OCI-LY1 (cell line): ENCODE measurements around the gene STARD13.
A peak's percentile ranks its signal among the peaks of the same experiment; 100 is the strongest.

Source experiments
- H2AFZ ChIP-seq: fragments of 200-600 bp; sonication (generic), shearing (Covaris generic); 2 replicates; pipeline ENCODE4 v1.6.0; 2014; ENCODE audit warnings: antibody characterized with exemption, mild to moderate bottlenecking, low read length
- H3F3A ChIP-seq: fragments of 200-600 bp; sonication (generic), shearing (Covaris generic); 2 replicates; pipeline ENCODE4 v1.6.0; 2014; ENCODE audit warnings: mild to moderate bottlenecking, antibody characterized with exemption, low read length, moderate library complexity; ENCODE audit not compliant: insufficient read depth
- H3K27ac ChIP-seq: fragments of 200-600 bp; sonication (generic); 2 replicates; pipeline ENCODE4 v1.5.1; 2014; ENCODE audit warnings: low read length, mixed run types, mild to moderate bottlenecking, low read depth; ENCODE audit not compliant: poor library complexity, severe bottlenecking
- H3K27me3 ChIP-seq: fragments of 200-600 bp; sonication (generic); 2 replicates; pipeline ENCODE4 v1.6.0; 2014; ENCODE audit warnings: antibody characterized with exemption, mild to moderate bottlenecking, low read length, moderate library complexity; ENCODE audit not compliant: insufficient read depth
- H3K36me3 ChIP-seq: fragments of 200-600 bp; sonication (generic); 2 replicates; pipeline ENCODE4 v1.6.1; 2014; ENCODE audit warnings: mild to moderate bottlenecking, antibody characterized with exemption, low read length, moderate library complexity, mixed read lengths; ENCODE audit not compliant: insufficient read depth
- H3K4me1 ChIP-seq: fragments of 200-600 bp; sonication (generic); 2 replicates; pipeline ENCODE4 v1.5.1; 2014; ENCODE audit warnings: mild to moderate bottlenecking, low read length, moderate library complexity; ENCODE audit not compliant: insufficient read depth, severe bottlenecking
- H3K4me2 ChIP-seq: fragments of 200-600 bp; sonication (generic), shearing (Covaris generic); 2 replicates; pipeline ENCODE4 v1.6.1; 2014; ENCODE audit warnings: low read length
- H3K4me3 ChIP-seq: fragments of 200-600 bp; sonication (generic); 2 replicates; pipeline ENCODE4 v1.5.1; 2014; ENCODE audit warnings: low read length, low read depth, mild to moderate bottlenecking, mixed read lengths; ENCODE audit not compliant: poor library complexity, severe bottlenecking
- H3K79me2 ChIP-seq: fragments of 200-600 bp; shearing (Covaris generic); 2 replicates; pipeline ENCODE4 v1.6.1; 2016; ENCODE audit warnings: mixed run types, low read length, mixed read lengths; ENCODE audit not compliant: insufficient read depth
- H3K9ac ChIP-seq: fragments of 200-600 bp; sonication (generic), shearing (Covaris generic); 2 replicates; pipeline ENCODE4 v1.6.1; 2014; ENCODE audit warnings: mild to moderate bottlenecking, low read length, mixed read lengths
- H3K9me2 ChIP-seq: fragments of 200-600 bp; sonication (generic), shearing (Covaris generic); 2 replicates; pipeline ENCODE4 v1.6.1; 2014; ENCODE audit warnings: low read depth, mild to moderate bottlenecking, low read length, mixed read lengths
- H3K9me3 ChIP-seq: fragments of 200-600 bp; shearing (Covaris generic); 2 replicates; pipeline ENCODE4 v1.6.1; 2014; ENCODE audit warnings: low read length, mixed read lengths
- H4K20me1 ChIP-seq: fragments of 200-600 bp; sonication (generic), shearing (Covaris generic); 2 replicates; pipeline ENCODE4 v1.6.0; 2016; ENCODE audit warnings: mild to moderate bottlenecking, low read length; ENCODE audit not compliant: insufficient read depth
- EZH2 ChIP-seq: fragments of 200-600 bp; sonication (generic), shearing (Covaris generic); IDR thresholded peaks from 2 replicates; pipeline ENCODE4 v1.8.0; 2017; ENCODE audit warnings: borderline replicate concordance, mixed run types, mild to moderate bottlenecking, antibody characterized with exemption, low read length, moderate library complexity, mixed read lengths
- TF ChIP-seq, protein P1 (sequence below): fragments of 200-600 bp; sonication (generic), shearing (Covaris generic); IDR thresholded peaks from 2 replicates; pipeline ENCODE4 v1.5.1; 2017; ENCODE audit warnings: mild to moderate bottlenecking, antibody characterized with exemption, low read length, moderate library complexity, mixed read lengths

Gene STARD13

DNA sequence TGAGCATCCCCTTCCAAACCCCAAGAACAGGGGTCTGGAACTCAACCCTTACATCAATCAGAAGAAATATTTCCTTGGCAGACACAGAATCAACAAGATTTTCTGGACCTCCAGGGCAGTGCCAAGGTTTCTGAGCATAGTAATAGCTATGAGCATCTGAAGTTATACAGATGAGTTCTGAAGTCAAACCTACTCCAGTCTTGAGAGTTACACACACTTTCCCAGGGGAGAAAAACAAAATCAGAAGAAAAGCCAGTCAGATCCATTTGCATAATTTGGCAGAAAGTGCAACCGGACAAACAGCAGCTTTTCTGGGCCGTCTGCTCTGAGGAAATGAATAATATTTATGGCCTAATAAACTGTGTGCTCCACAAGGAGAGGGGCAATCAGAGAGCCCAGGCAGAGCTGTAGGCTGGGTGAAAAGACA lies 176.3 kb downstream of the STARD13 start:
- H3K4me3 ChIP-seq = peak overlapping the region; percentile 17
- no peaks in the 10 kb centered on the region for H3K27me3 ChIP-seq
- H3K9me3 ChIP-seq = no peaks in the 10 kb centered on the region
- no peaks in the 10 kb centered on the region for H3K9me2 ChIP-seq
- H3K79me2 ChIP-seq = no peaks in the 10 kb centered on the region
- no peak for TF ChIP-seq EZH2
- TF ChIP-seq, protein P1, sequence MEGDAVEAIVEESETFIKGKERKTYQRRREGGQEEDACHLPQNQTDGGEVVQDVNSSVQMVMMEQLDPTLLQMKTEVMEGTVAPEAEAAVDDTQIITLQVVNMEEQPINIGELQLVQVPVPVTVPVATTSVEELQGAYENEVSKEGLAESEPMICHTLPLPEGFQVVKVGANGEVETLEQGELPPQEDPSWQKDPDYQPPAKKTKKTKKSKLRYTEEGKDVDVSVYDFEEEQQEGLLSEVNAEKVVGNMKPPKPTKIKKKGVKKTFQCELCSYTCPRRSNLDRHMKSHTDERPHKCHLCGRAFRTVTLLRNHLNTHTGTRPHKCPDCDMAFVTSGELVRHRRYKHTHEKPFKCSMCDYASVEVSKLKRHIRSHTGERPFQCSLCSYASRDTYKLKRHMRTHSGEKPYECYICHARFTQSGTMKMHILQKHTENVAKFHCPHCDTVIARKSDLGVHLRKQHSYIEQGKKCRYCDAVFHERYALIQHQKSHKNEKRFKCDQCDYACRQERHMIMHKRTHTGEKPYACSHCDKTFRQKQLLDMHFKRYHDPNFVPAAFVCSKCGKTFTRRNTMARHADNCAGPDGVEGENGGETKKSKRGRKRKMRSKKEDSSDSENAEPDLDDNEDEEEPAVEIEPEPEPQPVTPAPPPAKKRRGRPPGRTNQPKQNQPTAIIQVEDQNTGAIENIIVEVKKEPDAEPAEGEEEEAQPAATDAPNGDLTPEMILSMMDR = no peak
- H2AFZ ChIP-seq = peak overlapping the region; percentile 93; the same call in 1 of the 2 replicates
- H3K9ac ChIP-seq = peak overlapping the region; percentile 42; the same call in 1 of the 2 replicates
- H4K20me1 ChIP-seq = no peaks in the 10 kb centered on the region
- no peaks in the 10 kb centered on the region for H3F3A ChIP-seq
- peak overlapping the region; percentile 40 for H3K4me2 ChIP-seq
- peaks cover 31% of the 10 kb centered on the region for H3K4me1 ChIP-seq
- peak overlapping the region; percentile 89 for H3K27ac ChIP-seq
- no peaks in the 10 kb centered on the region for H3K36me3 ChIP-seq

DNA sequence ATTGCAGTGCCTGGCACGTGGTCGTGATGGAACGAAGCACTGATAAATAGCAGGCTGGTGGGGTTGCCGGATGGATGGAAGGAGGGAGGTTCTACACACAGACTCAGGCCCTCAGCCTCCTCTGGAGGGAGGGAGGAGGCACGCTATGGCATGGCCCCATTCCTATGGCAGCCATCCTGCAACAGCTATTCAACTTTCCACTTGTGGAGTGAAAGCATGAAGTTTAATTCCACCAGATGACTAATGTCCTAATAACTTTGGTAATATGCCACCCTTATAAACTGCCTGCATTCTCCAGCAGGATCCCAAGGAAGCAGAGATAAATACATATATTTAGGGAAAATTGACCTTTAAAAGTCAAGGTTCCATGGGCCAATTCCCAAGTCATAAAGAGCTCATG lies 176.9 kb downstream of the STARD13 start:
- no peak overlapping the region for H3K4me3 ChIP-seq
- H3K36me3 ChIP-seq = no peaks in the 10 kb centered on the region
- no peaks in the 10 kb centered on the region for H3K79me2 ChIP-seq
- no peaks in the 10 kb centered on the region for H3F3A ChIP-seq
- H3K4me2 ChIP-seq = no peak overlapping the region
- no peaks in the 10 kb centered on the region for H3K27me3 ChIP-seq
- no peak for TF ChIP-seq EZH2
- TF ChIP-seq, protein P1 = no peak
- no peak overlapping the region for H2AFZ ChIP-seq
- no peak overlapping the region for H3K27ac ChIP-seq
- H4K20me1 ChIP-seq = no peaks in the 10 kb centered on the region
- H3K4me1 ChIP-seq = peaks cover 31% of the 10 kb centered on the region
- H3K9me2 ChIP-seq = no peaks in the 10 kb centered on the region
- H3K9me3 ChIP-seq = no peaks in the 10 kb centered on the region
- no peak overlapping the region for H3K9ac ChIP-seq

DNA sequence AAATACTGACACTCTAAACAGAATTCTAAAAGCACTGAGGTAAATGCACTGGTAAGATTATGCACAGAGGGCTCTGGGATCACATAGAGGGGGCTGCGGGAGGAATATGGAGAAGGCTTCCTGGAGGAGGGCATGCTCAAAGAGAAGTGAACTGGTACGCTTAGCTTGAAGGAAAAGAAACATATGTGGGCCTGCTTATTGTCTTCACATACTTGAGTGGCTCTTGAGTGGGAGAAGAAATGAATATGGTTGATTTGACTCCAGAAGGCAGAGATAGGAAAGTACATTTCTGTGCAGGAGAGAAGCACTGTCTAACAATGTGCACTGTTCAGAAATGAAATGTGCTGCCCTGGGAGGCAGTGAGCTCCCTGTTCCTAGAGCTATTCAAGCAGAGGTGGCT lies 178.2 kb downstream of the STARD13 start:
- H3K9ac ChIP-seq = no peak overlapping the region
- no peak overlapping the region for H3K4me3 ChIP-seq
- H3K27ac ChIP-seq = no peak overlapping the region
- peaks cover 31% of the 10 kb centered on the region for H3K4me1 ChIP-seq
- H3K36me3 ChIP-seq = no peaks in the 10 kb centered on the region
- no peaks in the 10 kb centered on the region for H3K79me2 ChIP-seq
- H3K9me3 ChIP-seq = no peaks in the 10 kb centered on the region
- H3K9me2 ChIP-seq = no peaks in the 10 kb centered on the region
- no peak overlapping the region for H2AFZ ChIP-seq
- no peaks in the 10 kb centered on the region for H3F3A ChIP-seq
- H3K27me3 ChIP-seq = no peaks in the 10 kb centered on the region
- H4K20me1 ChIP-seq = no peaks in the 10 kb centered on the region
- TF ChIP-seq EZH2 = no peak
- TF ChIP-seq, protein P1 = no peak
- no peak overlapping the region for H3K4me2 ChIP-seq
